ENCODE measurements around the gene TEKTIP1.

TEKTIP1 gene

GRCh38 chr19:3586707-3587346, 47.9 kb downstream of the TEKTIP1 start:
- no peak for DNase-seq

- DNase-seq: no peak
Observed at GRCh38 chr19:3589439-3589838, 50.5 kb downstream of the TEKTIP1 start.

GRCh38 chr19:3589949-3590348, 51.0 kb downstream of the TEKTIP1 start:
- no peak for DNase-seq

GRCh38 chr19:3590991-3591659, 52.2 kb downstream of the TEKTIP1 start:
- no peak for DNase-seq

- no peak for DNase-seq
Observed at GRCh38 chr19:3591876-3592613, 53.1 kb downstream of the TEKTIP1 start.

GRCh38 chr19:3593156-3593555, 54.2 kb downstream of the TEKTIP1 start:
- DNase-seq: no peak

All from GOT3 (cell line).